Subcutaneous adipose tissue (tissue), 4 donors: ENCODE results near the gene FABP7. TPM values are rescaled to one million over a fixed set of nuclear protein-coding genes. Genes with fewer than 3 reads are reported as not detected.

ENCODE experiments used
- CTCF ChIP-seq: fragments of 450-650 bp; IDR thresholded peaks from one replicate; pipeline ENCODE4 v1.5.1; 2016; ENCODE audit warnings: low read depth, mild to moderate bottlenecking, control low read depth, antibody characterized with exemption, moderate library complexity
- small RNA-seq: library from RNA; depleted of rRNA; stranded (forward); fragments of <200 nt; gene quantifications from one replicate; pipeline ENCODE3, GENCODE V24; 2016
- total RNA-seq, 4 donors: library from RNA; depleted of rRNA; stranded (reverse); fragments of >200 nt; gene quantifications; one replicate each; pipeline ENCODE4 v1.1.0, GENCODE V29; 2016

Gene FABP7
- total RNA-seq, 4 donors from 2014 or later, result not detected

- no peak for TF ChIP-seq CTCF
These were observed 49.9 kb downstream of the FABP7 start for GRCh38 chr6:122829456-122829855.

GRCh38 chr6:122831511-122831910, 52.0 kb downstream of the FABP7 start:
- no peak for TF ChIP-seq CTCF

GRCh38 chr6:122832459-122832858, 52.9 kb downstream of the FABP7 start:
- TF ChIP-seq CTCF, result no peak

- no peak for TF ChIP-seq CTCF
These were observed 53.5 kb downstream of the FABP7 start for GRCh38 chr6:122833021-122833491.

Small RNAs within 50 kb of the gene (small RNA-seq; reads per million reads assigned to genes)
- not detected for gene RN7SL564P

Other genes with a start within 250 kb of the FABP7 start
- gene PKIB, start 169.3 kb upstream of the FABP7 start, total RNA-seq, result 10 to 100 TPM in 1 of 4 donors, 1 to 10 TPM in 2, under 1 TPM in 1; 0.57 to 13.4 (median 2.4) TPM
- 10 to 100 TPM in 2 of 4 donors, 1 to 10 TPM in 2; 7.2 to 21.9 (median 10.8) TPM for gene SMPDL3A, start 9.5 kb downstream of the FABP7 start, total RNA-seq
- not detected for gene CLVS2, start 216.5 kb downstream of the FABP7 start, total RNA-seq